Heart left ventricle (tissue), 13 donors: ENCODE results near the gene EZH1.

Source experiments
- POLR2A ChIP-seq, 2 donors: fragments of 450-650 bp; IDR thresholded peaks; one replicate each; pipeline ENCODE4 v1.6.1; 2017; ENCODE audit warnings: antibody characterized with exemption in 2 of 2, mild to moderate bottlenecking in 2 of 2, moderate library complexity in 2 of 2
- TF ChIP-seq, protein P1 (sequence below), 12 donors: fragments of 200-600 bp; sonication (generic) in 4 of 12; IDR thresholded peaks; one replicate each; pipeline versions ENCODE4 v1.5.0 to v1.8.0; 2018 to 2022; ENCODE audit warnings: antibody characterized with exemption in 12 of 12, mild to moderate bottlenecking in 5 of 12
- donor health status: ischemic (EF 13 %, LVEDD 7.1; RV severe dilation, severe dysfunction).
- donor health status: DM: no; HTN: yes; CAD: no.
- donor health status: DM: no; HTN: no; CAD: no.
- donor health status: ischemic (EF 25% LVEDD 6.9; RV normal size, moderate dysfunction).
- donor health status: ischemic (EF 25% LVEDD 5.7; RV mildly dilated, moderate dysfunction).
- donor health status: ischemic (EF 35%, LVEDD 5.7; RV mildly dilated, moderate dysfunction).
- donor health status: nonischemic (EF 11% LVEDD 7.7; RV severe dilation, severe dysfunction).
- donor health status: DM: yes; HTN: yes; CAD: no.
- donor health status: PGD.
- donor health status: ischemic (EF 29% LVEDD 5.4; RV normal size, mild dysfunction).
- donor health status: nonischemic (EF 23%, LVEDD 6.1; RV moderate dilation, normal function).

- TF ChIP-seq, protein P1, sequence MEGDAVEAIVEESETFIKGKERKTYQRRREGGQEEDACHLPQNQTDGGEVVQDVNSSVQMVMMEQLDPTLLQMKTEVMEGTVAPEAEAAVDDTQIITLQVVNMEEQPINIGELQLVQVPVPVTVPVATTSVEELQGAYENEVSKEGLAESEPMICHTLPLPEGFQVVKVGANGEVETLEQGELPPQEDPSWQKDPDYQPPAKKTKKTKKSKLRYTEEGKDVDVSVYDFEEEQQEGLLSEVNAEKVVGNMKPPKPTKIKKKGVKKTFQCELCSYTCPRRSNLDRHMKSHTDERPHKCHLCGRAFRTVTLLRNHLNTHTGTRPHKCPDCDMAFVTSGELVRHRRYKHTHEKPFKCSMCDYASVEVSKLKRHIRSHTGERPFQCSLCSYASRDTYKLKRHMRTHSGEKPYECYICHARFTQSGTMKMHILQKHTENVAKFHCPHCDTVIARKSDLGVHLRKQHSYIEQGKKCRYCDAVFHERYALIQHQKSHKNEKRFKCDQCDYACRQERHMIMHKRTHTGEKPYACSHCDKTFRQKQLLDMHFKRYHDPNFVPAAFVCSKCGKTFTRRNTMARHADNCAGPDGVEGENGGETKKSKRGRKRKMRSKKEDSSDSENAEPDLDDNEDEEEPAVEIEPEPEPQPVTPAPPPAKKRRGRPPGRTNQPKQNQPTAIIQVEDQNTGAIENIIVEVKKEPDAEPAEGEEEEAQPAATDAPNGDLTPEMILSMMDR (IDR thresholded peaks at IDR 0.05): no peak
- TF ChIP-seq POLR2A (IDR thresholded peaks at IDR 0.05): no peak
These were observed 89.3 kb downstream of the EZH1 start for GRCh38 chr17:42655528-42655927.
